ENCODE data around the gene ADH1C.
"Not testable (repeated sequence)": the region's sequence is repeated elsewhere in the genome, so short reads cannot be mapped to it uniquely, and the experiment has no call there.

The ADH1C gene

DNA sequence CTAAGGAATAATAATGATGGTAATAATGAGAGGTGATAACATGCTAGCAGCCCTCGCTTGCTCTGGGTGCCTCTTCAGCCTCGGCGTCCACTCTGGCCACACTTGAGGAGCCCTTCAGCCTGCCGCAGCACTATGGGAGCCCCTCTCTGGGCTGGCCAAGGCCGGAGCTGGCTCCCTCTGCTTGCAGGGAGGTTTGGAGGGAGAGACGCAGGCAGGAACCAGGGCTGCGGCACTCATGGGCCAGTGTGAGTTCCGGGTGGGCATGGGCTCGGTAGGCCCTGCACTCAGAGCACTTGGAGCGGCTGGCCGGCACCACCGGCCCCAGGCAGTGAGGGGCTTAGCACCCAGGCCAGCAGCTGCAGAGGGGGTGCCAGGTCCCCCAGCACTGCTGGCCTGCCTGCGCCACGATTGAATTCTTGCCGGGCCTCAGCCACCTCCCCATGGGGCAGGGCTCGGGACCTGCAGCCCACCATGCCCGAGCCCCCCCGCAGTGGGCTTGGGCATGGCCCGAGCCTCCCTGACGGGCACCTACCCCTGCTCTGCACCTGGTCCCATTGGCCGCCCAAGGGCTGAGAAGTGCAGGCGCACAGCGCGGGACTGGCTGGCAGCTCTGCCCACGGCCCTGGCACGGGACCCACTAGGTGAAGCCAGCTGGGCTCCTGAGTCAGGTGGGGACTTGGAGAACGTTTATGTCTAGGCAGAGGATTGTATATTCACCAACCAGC is 7.1 kb upstream of the ADH1C start:
- in situ Hi-C loops (cut with HindIII; ENCODE audit: low sequenced_read_pairs), result no loop called here
- H3K4me3 ChIP-seq (ENCODE audit: low read depth, low read length), result no peak overlapping the region
- TF ChIP-seq, protein P1, sequence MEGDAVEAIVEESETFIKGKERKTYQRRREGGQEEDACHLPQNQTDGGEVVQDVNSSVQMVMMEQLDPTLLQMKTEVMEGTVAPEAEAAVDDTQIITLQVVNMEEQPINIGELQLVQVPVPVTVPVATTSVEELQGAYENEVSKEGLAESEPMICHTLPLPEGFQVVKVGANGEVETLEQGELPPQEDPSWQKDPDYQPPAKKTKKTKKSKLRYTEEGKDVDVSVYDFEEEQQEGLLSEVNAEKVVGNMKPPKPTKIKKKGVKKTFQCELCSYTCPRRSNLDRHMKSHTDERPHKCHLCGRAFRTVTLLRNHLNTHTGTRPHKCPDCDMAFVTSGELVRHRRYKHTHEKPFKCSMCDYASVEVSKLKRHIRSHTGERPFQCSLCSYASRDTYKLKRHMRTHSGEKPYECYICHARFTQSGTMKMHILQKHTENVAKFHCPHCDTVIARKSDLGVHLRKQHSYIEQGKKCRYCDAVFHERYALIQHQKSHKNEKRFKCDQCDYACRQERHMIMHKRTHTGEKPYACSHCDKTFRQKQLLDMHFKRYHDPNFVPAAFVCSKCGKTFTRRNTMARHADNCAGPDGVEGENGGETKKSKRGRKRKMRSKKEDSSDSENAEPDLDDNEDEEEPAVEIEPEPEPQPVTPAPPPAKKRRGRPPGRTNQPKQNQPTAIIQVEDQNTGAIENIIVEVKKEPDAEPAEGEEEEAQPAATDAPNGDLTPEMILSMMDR (IDR thresholded peaks at IDR 0.05; ENCODE audit: low read depth, low read length), result no peak
- no peak for DNase-seq (ENCODE audit: low read depth, low spot score)

DNA sequence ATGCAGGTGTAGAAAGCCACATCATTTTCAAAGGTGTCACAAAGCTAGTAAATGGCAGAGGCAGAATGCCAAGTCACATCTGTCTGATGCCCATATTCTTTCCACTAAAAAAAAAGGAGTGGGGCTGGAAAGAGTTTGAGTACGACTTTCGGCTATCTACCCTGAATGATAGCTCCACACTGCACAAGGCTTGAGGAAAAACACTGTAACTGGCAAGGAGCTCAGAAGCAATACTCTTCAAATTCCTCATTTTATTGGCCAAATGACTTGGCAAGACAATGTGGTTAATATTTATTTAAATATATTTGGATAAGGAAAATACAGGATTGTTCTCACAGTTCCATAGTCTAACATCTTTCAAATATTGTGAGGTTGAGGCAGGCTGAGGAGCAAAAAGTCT is 5.4 kb upstream of the ADH1C start:
- in situ Hi-C loops (cut with HindIII; ENCODE audit: low sequenced_read_pairs), result no loop called here
- H3K4me3 ChIP-seq (ENCODE audit: low read depth, low read length), result no peak overlapping the region
- DNase-seq (ENCODE audit: low read depth, low spot score), result no peak
- TF ChIP-seq, protein P1 (IDR thresholded peaks at IDR 0.05; ENCODE audit: low read depth, low read length), result no peak

DNA sequence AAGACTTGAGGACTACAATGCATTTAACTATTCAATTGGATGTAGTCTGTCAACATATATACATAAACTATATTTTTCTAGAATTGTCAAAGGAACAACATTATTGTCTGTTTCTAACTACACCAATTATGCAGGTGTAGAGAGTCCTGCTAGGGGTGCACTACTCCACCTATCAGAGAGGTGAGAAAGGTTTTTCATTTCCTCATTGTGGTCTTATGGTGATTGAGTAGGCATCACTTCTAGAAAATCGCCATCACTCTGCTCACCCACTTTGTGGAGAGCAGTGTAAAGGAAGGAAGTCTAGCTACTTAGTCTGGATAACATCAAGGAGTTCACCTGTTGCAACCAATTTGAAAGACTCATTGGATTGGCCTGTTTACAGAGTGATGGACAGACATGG is 4.4 kb upstream of the ADH1C start:
- H3K4me3 ChIP-seq (ENCODE audit: low read depth, low read length), result no peak overlapping the region
- in situ Hi-C loops (cut with HindIII; ENCODE audit: low sequenced_read_pairs), result no loop called here
- no peak for DNase-seq (ENCODE audit: low read depth, low spot score)
- TF ChIP-seq, protein P1 (IDR thresholded peaks at IDR 0.05; ENCODE audit: low read depth, low read length), result no peak

DNA sequence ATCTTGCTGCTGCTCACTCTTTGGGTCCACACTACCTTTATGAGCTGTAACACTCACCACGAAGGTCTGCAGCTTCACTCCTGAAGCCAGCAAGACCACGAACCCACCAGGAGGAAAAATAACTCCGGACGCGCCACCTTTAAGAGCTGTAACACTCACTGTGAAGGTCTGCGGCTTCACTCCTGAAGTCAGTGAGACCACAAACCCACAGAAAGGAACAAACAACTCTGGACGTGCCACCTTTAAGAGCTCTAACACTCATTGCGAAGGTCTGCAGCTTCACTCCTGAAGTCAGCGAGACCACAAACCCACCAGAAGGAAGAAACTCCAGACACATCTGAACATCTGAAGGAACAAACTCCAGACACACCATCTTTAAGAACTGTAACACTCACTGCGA is 3.6 kb upstream of the ADH1C start:
- in situ Hi-C loops (cut with HindIII; ENCODE audit: low sequenced_read_pairs); DNase-seq (ENCODE audit: low read depth, low spot score); H3K4me3 ChIP-seq (ENCODE audit: low read depth, low read length): not testable (repeated sequence)

DNA sequence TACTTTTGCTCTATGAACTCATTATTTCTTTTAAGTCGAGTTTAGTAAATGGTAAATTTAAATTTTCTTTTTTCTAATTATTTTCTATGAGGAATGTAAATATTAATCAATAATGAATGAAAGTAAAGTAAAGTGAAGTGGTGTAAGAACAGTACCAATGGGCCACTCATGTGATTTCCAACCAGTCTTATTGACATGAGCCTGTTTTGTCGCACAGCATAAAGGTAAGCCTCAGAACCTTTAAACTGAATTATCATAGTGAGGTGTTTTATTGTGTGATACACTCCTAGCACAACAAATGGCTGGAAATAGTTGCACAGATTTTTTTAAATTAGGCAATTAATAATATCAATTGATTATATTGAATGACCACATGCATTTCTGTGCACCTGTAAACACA is 1.1 kb downstream of the ADH1C start:
- TF ChIP-seq, protein P1 (IDR thresholded peaks at IDR 0.05; ENCODE audit: low read depth, low read length), result no peak
- in situ Hi-C loops (cut with HindIII; ENCODE audit: low sequenced_read_pairs), result no loop called here
- no peak overlapping the region for H3K4me3 ChIP-seq (ENCODE audit: low read depth, low read length)
- DNase-seq (ENCODE audit: low read depth, low spot score), result no peak

DNA sequence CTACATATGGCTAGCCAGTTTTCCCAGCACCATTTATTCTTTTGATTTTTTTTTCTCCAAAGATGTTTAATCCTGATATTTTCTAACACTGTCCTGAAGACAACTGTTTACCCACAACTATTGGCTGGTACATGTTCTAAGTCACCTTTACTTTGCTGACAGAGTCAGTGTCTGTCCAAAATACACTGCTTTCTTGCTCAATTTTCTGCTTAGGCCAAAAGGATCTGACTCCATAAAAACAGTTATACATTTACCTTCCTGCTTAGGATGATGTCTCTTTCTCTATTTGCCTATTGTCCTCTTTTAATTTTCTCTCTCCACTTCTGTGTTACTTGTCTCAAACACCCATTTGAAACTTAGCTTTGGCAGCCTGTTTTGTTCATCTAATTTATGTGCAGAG is 3.2 kb downstream of the ADH1C start:
- no peak for DNase-seq (ENCODE audit: low read depth, low spot score)
- TF ChIP-seq, protein P1 (IDR thresholded peaks at IDR 0.05; ENCODE audit: low read depth, low read length), result no peak
- in situ Hi-C loops (cut with HindIII; ENCODE audit: low sequenced_read_pairs), result no loop called here
- no peak overlapping the region for H3K4me3 ChIP-seq (ENCODE audit: low read depth, low read length)

DNA sequence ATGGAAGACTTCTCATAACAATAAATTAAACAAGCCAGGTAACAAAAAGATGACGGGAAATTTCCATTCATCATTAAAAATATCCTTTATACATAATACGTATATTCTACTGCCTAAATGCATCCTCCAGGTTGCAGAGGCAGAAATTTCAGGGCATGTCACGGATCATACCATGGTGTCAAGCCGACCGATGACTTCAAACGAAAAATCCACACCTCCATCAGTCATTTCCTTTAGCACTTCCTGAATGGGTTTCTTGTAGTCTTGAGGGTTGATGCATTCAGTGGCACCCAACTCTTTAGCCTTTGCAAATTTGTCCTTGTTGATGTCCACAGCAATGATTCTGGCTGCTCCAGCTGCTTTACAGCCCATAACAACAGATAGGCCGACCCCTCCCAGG is 9.9 kb downstream of the ADH1C start:
- DNase-seq (ENCODE audit: low read depth, low spot score); H3K4me3 ChIP-seq (ENCODE audit: low read depth, low read length); in situ Hi-C loops (cut with HindIII; ENCODE audit: low sequenced_read_pairs): not testable (repeated sequence)

DNA sequence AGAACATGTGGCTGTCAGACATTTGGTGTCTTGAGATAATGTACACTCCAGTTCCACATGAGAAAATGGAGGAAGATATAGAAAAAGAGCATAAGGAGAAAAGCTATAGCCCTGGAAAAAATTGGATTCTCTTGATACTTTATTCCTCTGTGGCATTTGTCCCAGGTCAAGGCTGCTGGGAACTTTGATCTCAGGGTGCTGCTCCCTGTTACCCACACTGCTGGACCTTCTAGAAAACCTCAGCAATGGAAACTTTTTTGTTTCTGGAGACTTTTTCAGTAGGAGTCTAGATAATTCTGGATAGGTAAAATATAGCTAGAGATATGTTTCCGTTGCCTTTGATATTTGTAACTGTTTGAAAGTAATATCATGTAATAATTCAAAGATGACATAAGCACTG is 11.1 kb downstream of the ADH1C start:
- in situ Hi-C loops (cut with HindIII; ENCODE audit: low sequenced_read_pairs), result no loop called here
- no peak for DNase-seq (ENCODE audit: low read depth, low spot score)
- TF ChIP-seq, protein P1 (IDR thresholded peaks at IDR 0.05; ENCODE audit: low read depth, low read length), result no peak
- H3K4me3 ChIP-seq (ENCODE audit: low read depth, low read length), result no peak overlapping the region

Measured in astrocyte of the spinal cord (primary cell).